Keratinocyte (primary cell): ENCODE measurements around the gene GINS1. TPM values are rescaled to one million over a fixed set of nuclear protein-coding genes. Genes with fewer than 3 reads are reported as not detected.

Source experiments
- DNase-seq: peaks from one replicate; pipeline ENCODE4 v3.0.0-alpha.2; 2011; ENCODE audit warnings: low read depth, missing footprints, low spot score
- FAIRE-seq: peaks from 2 replicates; lab custom pipeline; 2011; peaks lifted over from hg19 to GRCh38; lab: Jason Lieb, UNC
- H2AFZ ChIP-seq: 2 replicates; pipeline ENCODE4 v1.6.0; 2012; ENCODE audit warnings: low read length, control low read depth, inconsistent platforms; ENCODE audit not compliant: control insufficient read depth
- H3K27ac ChIP-seq: 2 replicates; pipeline ENCODE4 v1.5.1; 2011; ENCODE audit warnings: low read length; ENCODE audit not compliant: control insufficient read depth, insufficient read depth
- H3K27me3 ChIP-seq: 3 replicates; pipeline ENCODE4 v1.6.0; 2011; ENCODE audit warnings: low read length; ENCODE audit not compliant: control insufficient read depth, insufficient read depth; ENCODE audit errors: extremely low read depth
- H3K36me3 ChIP-seq, 2 experiments: 2 replicates in 1 of 2; 3 replicates in 1 of 2; pipeline ENCODE4 v1.5.1; 2011; ENCODE audit warnings: low read length in 2 of 2, mild to moderate bottlenecking in 1 of 2; ENCODE audit not compliant: control insufficient read depth in 2 of 2, insufficient read depth in 2 of 2; ENCODE audit errors: extremely low read depth in 1 of 2
- H3K4me1 ChIP-seq: 3 replicates; pipeline ENCODE4 v1.5.1; 2011; ENCODE audit warnings: low read length; ENCODE audit not compliant: control insufficient read depth, insufficient read depth; ENCODE audit errors: extremely low read depth
- H3K4me2 ChIP-seq: 3 replicates; pipeline ENCODE4 v1.6.0; 2011; ENCODE audit warnings: low read depth, low read length; ENCODE audit not compliant: control insufficient read depth, insufficient read depth; ENCODE audit errors: extremely low read depth
- H3K4me3 ChIP-seq, 3 experiments: fragments of 200-600 bp in 1 of 3; sonication (generic) in 1 of 3; 2 replicates in 2 of 3; 3 replicates in 1 of 3; pipeline ENCODE4 v1.5.1; 2011 to 2016; ENCODE audit warnings: low read length in 3 of 3, mild to moderate bottlenecking in 3 of 3, control low read depth in 2 of 3, inconsistent platforms in 1 of 3, low read depth in 1 of 3, mixed read lengths in 1 of 3, mixed run types in 1 of 3, moderate library complexity in 1 of 3; ENCODE audit not compliant: control insufficient read depth in 2 of 3, insufficient read depth in 2 of 3; ENCODE audit errors: extremely low read depth in 1 of 3
- H3K79me2 ChIP-seq: 2 replicates; pipeline ENCODE4 v1.6.0; 2012; ENCODE audit warnings: low read length; ENCODE audit not compliant: control insufficient read depth, insufficient read depth
- H3K9ac ChIP-seq: 3 replicates; pipeline ENCODE4 v1.6.0; 2011; ENCODE audit warnings: low read length; ENCODE audit not compliant: control insufficient read depth, insufficient read depth; ENCODE audit errors: extremely low read depth
- H3K9me1 ChIP-seq: 3 replicates; pipeline ENCODE4 v1.6.0; 2011; ENCODE audit warnings: low read length; ENCODE audit not compliant: control insufficient read depth, insufficient read depth; ENCODE audit errors: extremely low read depth
- H3K9me3 ChIP-seq: 2 replicates; pipeline ENCODE4 v1.5.1; 2012; ENCODE audit warnings: low read depth, low read length; ENCODE audit not compliant: control insufficient read depth
- H4K20me1 ChIP-seq: 3 replicates; pipeline ENCODE4 v1.6.0; 2011; ENCODE audit warnings: low read length; ENCODE audit not compliant: control insufficient read depth, insufficient read depth; ENCODE audit errors: extremely low read depth
- CTCF ChIP-seq, 3 experiments: IDR thresholded peaks in 1 of 3; conservative IDR thresholded peaks in 1 of 3; optimal IDR thresholded peaks in 1 of 3; 2 replicates in 2 of 3; 3 replicates in 1 of 3; pipeline versions ENCODE3 to v1.5.1; 2011; ENCODE audit warnings: low read length in 3 of 3, mild to moderate bottlenecking in 3 of 3, moderate library complexity in 2 of 3, control low read depth in 1 of 3, inconsistent platforms in 1 of 3; ENCODE audit not compliant: insufficient read depth in 2 of 3; ENCODE audit errors: extremely low read depth in 1 of 3
- EZH2 ChIP-seq: IDR thresholded peaks from one replicate; pipeline ENCODE4 v1.6.1; 2012; ENCODE audit warnings: inconsistent platforms, mild to moderate bottlenecking, low read length, moderate library complexity
- dilution Hi-C: fragments of 300-500 bp; cut with MboI; formaldehyde crosslinking; loops from one replicate; pipeline ENCODE4 v1.7.0; 2020; ENCODE audit warnings: low sequenced_read_pairs; ENCODE audit not compliant: extremely low pct_ligation_motif_present
- polyA plus RNA-seq, 5 experiments: library from polyadenylated mRNA; depleted of rRNA in 3 of 5; stranded (reverse) in 3 of 5; stranded (forward) in 1 of 5; unstranded in 1 of 5; fragments of >200 nt; gene quantifications; 1 replicate in 1 of 5; 2 replicates in 3 of 5; 3 replicates in 1 of 5; pipeline versions ENCODE4 v1.2.1 to v1.2.3, GENCODE V29; 2011 to 2012; ENCODE audit warnings: missing spikeins in 2 of 5, low read depth in 1 of 5, low replicate concordance in 1 of 5

GINS1 gene
- polyA plus RNA-seq, 1 donor (not counting 4 experiments of a cell fraction or from before 2014, with no cell fraction given), result 12.5 TPM

GRCh38 chr20:25369971-25370370, 37.5 kb upstream of the GINS1 start:
- TF ChIP-seq CTCF (optimal IDR thresholded peaks at IDR 0.05 in 1 of 3, IDR thresholded peaks at IDR 0.05 in 1 of 3, conservative IDR thresholded peaks at IDR 0.05 in 1 of 3; ENCODE audit: extremely low read depth in 1 of 3, insufficient read depth in 2 of 3, low read length in 3 of 3) (no peak), EZH2 (no peak)
- DNase-seq (no peak), FAIRE-seq (no peak)
- Histone ChIP-seq H2AFZ (no peak overlapping the region), H3K27ac (no peak overlapping the region), H3K9me1 (no peaks in the 10 kb centered on the region), H3K9me3 (peaks cover 11% of the 10 kb centered on the region), H4K20me1 (no peaks in the 10 kb centered on the region), H3K4me3 (no peak overlapping the region), H3K4me1 (peaks cover 3% of the 10 kb centered on the region), H3K9ac (no peak overlapping the region), H3K79me2 (peaks cover 5% of the 10 kb centered on the region), H3K27me3 (no peaks in the 10 kb centered on the region), H3K36me3 (no peaks in the 10 kb centered on the region), H3K4me2 (no peak overlapping the region)
- dilution Hi-C loops, result no loop called here

GRCh38 chr20:25372584-25373336, 34.7 kb upstream of the GINS1 start:
- dilution Hi-C loops, result no loop called here
- peaks cover 11% of the 10 kb centered on the region for H3K9me3 ChIP-seq
- DNase-seq, result peak; percentile 61
- no peaks in the 10 kb centered on the region for H3K9me1 ChIP-seq
- peaks cover 3% of the 10 kb centered on the region for H3K4me1 ChIP-seq
- H3K36me3 ChIP-seq, result no peaks in the 10 kb centered on the region
- no peak overlapping the region for H2AFZ ChIP-seq
- peaks cover 7% of the 10 kb centered on the region for H3K79me2 ChIP-seq
- no peak for FAIRE-seq
- no peaks in the 10 kb centered on the region for H4K20me1 ChIP-seq
- no peak overlapping the region for H3K4me2 ChIP-seq
- TF ChIP-seq EZH2, result no peak
- no peak for TF ChIP-seq CTCF (optimal IDR thresholded peaks at IDR 0.05 in 1 of 3, IDR thresholded peaks at IDR 0.05 in 1 of 3, conservative IDR thresholded peaks at IDR 0.05 in 1 of 3; ENCODE audit: extremely low read depth in 1 of 3, insufficient read depth in 2 of 3, low read length in 3 of 3)
- H3K27me3 ChIP-seq, result no peaks in the 10 kb centered on the region
- H3K4me3 ChIP-seq, result no peak overlapping the region
- no peak overlapping the region for H3K9ac ChIP-seq
- H3K27ac ChIP-seq, result peak overlapping the region; percentile 22
